Natural killer cell (primary cell): ENCODE measurements around the gene EMC8. TPM values are rescaled to one million over a fixed set of nuclear protein-coding genes. Genes with fewer than 3 reads are reported as not detected.

Experiments used
- ATAC-seq, 3 donors: fragments of 150-1000 bp in 2 of 3; fragments of 200-7000 bp in 1 of 3; cut with Tn5 transposase; 1 replicate in 1 of 3; 2 replicates in 2 of 3; pipeline ENCODE4 v1.10.0; 2021; ENCODE audit warnings: mild to moderate bottlenecking in 2 of 3, moderate library complexity in 2 of 3
- DNase-seq, 2 donors: peaks; one replicate each; pipeline versions ENCODE4 v3.0.0 to v3.0.0-alpha.2; 2013 to 2021; ENCODE audit warnings: mixed read lengths in 1 of 2
- H3K27ac ChIP-seq: one replicate; pipeline ENCODE4 v1.5.1; 2013; ENCODE audit warnings: mild to moderate bottlenecking, low read length
- H3K27me3 ChIP-seq: one replicate; pipeline ENCODE4 v1.6.1; 2013; ENCODE audit warnings: low read length; ENCODE audit not compliant: control insufficient read depth, insufficient read depth
- H3K36me3 ChIP-seq: one replicate; pipeline ENCODE4 v1.6.1; 2013; ENCODE audit warnings: low read length; ENCODE audit not compliant: control insufficient read depth, insufficient read depth
- H3K4me1 ChIP-seq: one replicate; pipeline ENCODE4 v1.6.1; 2013; ENCODE audit warnings: low read length; ENCODE audit not compliant: control insufficient read depth, insufficient read depth
- H3K4me3 ChIP-seq: one replicate; pipeline ENCODE4 v1.5.1; 2013; ENCODE audit warnings: low read length
- H3K9me3 ChIP-seq: one replicate; pipeline ENCODE4 v1.6.1; 2013; ENCODE audit warnings: low read length; ENCODE audit not compliant: control insufficient read depth, insufficient read depth
- H3K27ac Mint-ChIP-seq, 2 donors: one replicate each; pipeline ENCODE4 v1.8.0; 2022; ENCODE audit warnings: mild to moderate bottlenecking in 2 of 2, mixed read lengths in 2 of 2, moderate library complexity in 1 of 2
- H3K27me3 Mint-ChIP-seq, 2 donors: one replicate each; pipeline ENCODE4 v1.8.0; 2022; ENCODE audit warnings: low read depth in 2 of 2, mixed read lengths in 2 of 2
- H3K36me3 Mint-ChIP-seq: one replicate; pipeline ENCODE4 v1.8.0; 2022; ENCODE audit warnings: mixed read lengths
- H3K4me1 Mint-ChIP-seq, 2 donors: one replicate each; pipeline ENCODE4 v1.8.0; 2022; ENCODE audit warnings: mixed read lengths in 2 of 2
- H3K4me3 Mint-ChIP-seq: one replicate; pipeline ENCODE4 v1.8.0; 2022; ENCODE audit warnings: mild to moderate bottlenecking, moderate library complexity, mixed read lengths
- H3K9me3 Mint-ChIP-seq, 2 donors: one replicate each; pipeline ENCODE4 v1.8.0; 2022; ENCODE audit warnings: mixed read lengths in 2 of 2
- WGBS: methylation state at CpG from one replicate; pipeline ENCODE4 v1.1.7; 2013; ENCODE audit warnings: missing lambda C conversion rate; ENCODE audit not compliant: insufficient coverage; 5-methylcytosine and 5-hydroxymethylcytosine counted together
- intact Hi-C: fragments of 100-400 bp; cut with micrococcal nuclease; formaldehyde crosslinking; loops from one replicate; pipeline ENCODE4 v1.14.2; 2022
- total RNA-seq, 4 donors: library from RNA; stranded (reverse); fragments of 120-200 nt in 1 of 4; gene quantifications; one replicate each; pipeline versions ENCODE4 v1.2.3 to v1.2.4, GENCODE V29; 2013 to 2022
- TF ChIP-seq, protein P1 (sequence below): fragments of 200-600 bp; IDR thresholded peaks from one replicate; pipeline ENCODE4 v1.8.0; 2022; ENCODE audit warnings: antibody characterized with exemption

The EMC8 gene
- total RNA-seq, 3 donors from 2014 or later (not counting 1 experiment from before 2014, with no cell fraction given): 21.2 to 26.4 (median 24.1) TPM

DNA sequence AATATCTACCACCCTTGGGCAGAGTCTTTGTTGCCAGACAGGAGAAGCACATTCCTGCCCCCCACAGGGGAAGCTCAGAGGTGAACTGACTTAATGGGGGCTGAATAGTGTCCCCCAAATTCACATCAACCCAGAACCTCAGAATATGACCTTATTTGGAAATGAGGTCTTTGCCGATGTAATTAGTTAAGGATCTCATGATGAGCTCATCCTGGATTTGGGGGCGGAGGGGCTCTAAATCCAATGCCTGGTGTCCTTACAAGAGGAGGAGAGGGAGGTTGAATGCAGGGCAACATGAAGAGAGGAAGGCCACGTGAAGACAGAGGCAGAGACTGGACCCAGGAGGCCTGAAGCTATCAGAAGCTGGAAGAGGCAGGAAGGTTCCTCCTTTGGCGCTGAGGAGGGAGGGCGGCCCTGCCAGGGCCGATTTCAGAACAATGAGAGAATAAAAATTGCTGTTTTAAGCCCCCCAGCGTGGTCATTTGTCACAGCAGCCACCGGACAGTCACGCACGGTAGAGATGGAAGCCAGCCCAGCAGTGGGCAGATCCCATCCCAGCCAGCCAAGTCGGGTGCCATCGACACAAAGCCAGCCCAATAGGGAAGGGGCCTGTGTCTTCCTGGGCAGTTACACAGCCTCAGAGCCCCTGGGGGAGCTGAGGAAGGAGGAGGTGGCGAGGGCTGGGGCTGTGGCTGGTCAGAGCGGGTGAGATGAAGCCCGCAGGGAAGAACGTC lies 69.7 kb downstream of the EMC8 start:
- TF ChIP-seq, protein P1, sequence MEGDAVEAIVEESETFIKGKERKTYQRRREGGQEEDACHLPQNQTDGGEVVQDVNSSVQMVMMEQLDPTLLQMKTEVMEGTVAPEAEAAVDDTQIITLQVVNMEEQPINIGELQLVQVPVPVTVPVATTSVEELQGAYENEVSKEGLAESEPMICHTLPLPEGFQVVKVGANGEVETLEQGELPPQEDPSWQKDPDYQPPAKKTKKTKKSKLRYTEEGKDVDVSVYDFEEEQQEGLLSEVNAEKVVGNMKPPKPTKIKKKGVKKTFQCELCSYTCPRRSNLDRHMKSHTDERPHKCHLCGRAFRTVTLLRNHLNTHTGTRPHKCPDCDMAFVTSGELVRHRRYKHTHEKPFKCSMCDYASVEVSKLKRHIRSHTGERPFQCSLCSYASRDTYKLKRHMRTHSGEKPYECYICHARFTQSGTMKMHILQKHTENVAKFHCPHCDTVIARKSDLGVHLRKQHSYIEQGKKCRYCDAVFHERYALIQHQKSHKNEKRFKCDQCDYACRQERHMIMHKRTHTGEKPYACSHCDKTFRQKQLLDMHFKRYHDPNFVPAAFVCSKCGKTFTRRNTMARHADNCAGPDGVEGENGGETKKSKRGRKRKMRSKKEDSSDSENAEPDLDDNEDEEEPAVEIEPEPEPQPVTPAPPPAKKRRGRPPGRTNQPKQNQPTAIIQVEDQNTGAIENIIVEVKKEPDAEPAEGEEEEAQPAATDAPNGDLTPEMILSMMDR: no peak
- Mint-ChIP-seq H3K27me3 (no peaks in the 10 kb centered on the region), H3K4me1 (peaks cover 0 to under 1% of the 10 kb centered on the region in 2 donors), H3K27ac (no peak overlapping the region), H3K36me3 (no peaks in the 10 kb centered on the region), H3K4me3 (no peak overlapping the region), H3K9me3 (no peaks in the 10 kb centered on the region)
- no peak for DNase-seq
- Histone ChIP-seq H3K27me3 (no peaks in the 10 kb centered on the region), H3K27ac (no peak overlapping the region), H3K9me3 (no peaks in the 10 kb centered on the region), H3K4me3 (no peak overlapping the region), H3K4me1 (peaks cover 25% of the 10 kb centered on the region), H3K36me3 (no peaks in the 10 kb centered on the region)
- 87% methylated on average over 16 of the region's 16 CpGs for WGBS
- intact Hi-C loops: no loop called here
- no peak for ATAC-seq

- intact Hi-C loops: no loop called here
- Mint-ChIP-seq H3K27me3 (no peaks in the 10 kb centered on the region), H3K9me3 (no peaks in the 10 kb centered on the region), H3K27ac (no peak overlapping the region), H3K4me1 (no peaks in the 10 kb centered on the region), H3K36me3 (no peaks in the 10 kb centered on the region), H3K4me3 (no peak overlapping the region)
- Histone ChIP-seq H3K4me1 (peaks cover 18% of the 10 kb centered on the region), H3K36me3 (no peaks in the 10 kb centered on the region), H3K9me3 (no peaks in the 10 kb centered on the region), H3K4me3 (no peak overlapping the region), H3K27ac (no peak overlapping the region), H3K27me3 (no peaks in the 10 kb centered on the region)
- DNase-seq (no peak), ATAC-seq (no peak)
- WGBS: 87% methylated on average over 7 of the region's 7 CpGs
- TF ChIP-seq, protein P1: no peak
Measured at GRCh38 chr16:85728879-85729278, 70.5 kb downstream of the EMC8 start.

Other genes starting within 250 kb of the EMC8 start
- 100 to 1,000 TPM; 232 to 277 (median 233) TPM for gene GSE1, start 186.2 kb downstream of the EMC8 start, total RNA-seq
- gene GINS2, start 110.6 kb downstream of the EMC8 start, total RNA-seq: 1 to 10 TPM in 1 of 3 donors, under 1 TPM in 2; 0.73 to 2.6 (median 0.89) TPM
- gene C16orf74, start 48.4 kb downstream of the EMC8 start, total RNA-seq: 1 to 10 TPM in 2 of 3 donors, under 1 TPM in 1; 0.71 to 2.2 (median 1.8) TPM
- gene COX4I1, start 151 bp upstream of the EMC8 start, total RNA-seq: 100 to 1,000 TPM; 338 to 422 (median 410) TPM
- gene IRF8, start 99.6 kb upstream of the EMC8 start, total RNA-seq: 100 to 1,000 TPM; 101 to 167 (median 122) TPM